DMS53 treated with DMSO at 0.1 percent for 48 hours (cell line): ENCODE data around the gene TLE3.
"Not testable (repeated sequence)": the region's sequence is repeated elsewhere in the genome, so short reads cannot be mapped to it uniquely, and the experiment has no call there.

Source experiments
- DNase-seq: peaks from one replicate; lab custom pipeline; 2025; ENCODE audit not compliant: unreplicated experiment; lab: John Stamatoyannopoulos, UW

TLE3 gene

DNA sequence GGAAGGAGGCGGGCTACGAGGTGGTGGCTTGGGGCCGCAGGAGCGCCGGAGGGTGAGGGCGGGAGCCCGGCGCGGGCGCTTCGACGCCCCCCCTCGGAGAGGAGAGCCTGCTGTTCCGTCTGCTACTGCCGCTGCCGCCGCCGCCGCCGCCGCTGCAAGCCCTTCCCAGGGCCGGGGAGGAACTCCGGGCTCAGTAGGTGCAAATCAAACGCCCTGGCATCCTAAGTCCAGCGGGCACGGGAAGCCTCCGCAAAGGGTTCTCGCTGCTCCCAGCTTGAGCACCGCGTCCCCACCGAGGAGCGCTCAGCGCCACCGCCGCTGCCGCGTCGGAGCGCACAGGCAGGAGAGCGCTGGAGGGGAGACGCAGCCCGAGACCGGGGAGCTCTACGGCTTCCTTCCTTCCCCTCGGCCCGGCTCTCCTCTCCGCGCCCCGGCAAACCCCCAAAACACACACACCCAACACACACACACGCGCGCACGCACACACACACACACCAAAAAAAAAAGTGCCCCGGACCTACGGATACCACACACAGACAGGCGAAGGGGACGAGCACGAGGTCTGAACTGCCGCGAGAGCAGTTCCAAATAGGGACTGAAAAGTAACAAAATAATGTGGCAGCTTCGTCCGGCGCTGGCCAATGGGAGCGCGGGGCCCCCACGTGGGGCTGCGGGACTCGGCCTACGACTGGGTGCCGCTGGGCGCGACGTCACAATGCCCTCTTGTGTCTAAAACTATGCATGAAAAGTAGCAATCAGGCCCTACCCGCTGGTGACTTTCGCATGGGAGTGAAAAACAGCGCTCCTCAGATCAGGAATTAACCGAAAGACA is at the start of gene TLE3:
TSS of gene TLE3 (minus strand) at position 597 of the 832 bp plus-strand sequence. CDS start 1,119 bp downstream, outside the sequence.
- DNase-seq: peak; percentile 93

DNA sequence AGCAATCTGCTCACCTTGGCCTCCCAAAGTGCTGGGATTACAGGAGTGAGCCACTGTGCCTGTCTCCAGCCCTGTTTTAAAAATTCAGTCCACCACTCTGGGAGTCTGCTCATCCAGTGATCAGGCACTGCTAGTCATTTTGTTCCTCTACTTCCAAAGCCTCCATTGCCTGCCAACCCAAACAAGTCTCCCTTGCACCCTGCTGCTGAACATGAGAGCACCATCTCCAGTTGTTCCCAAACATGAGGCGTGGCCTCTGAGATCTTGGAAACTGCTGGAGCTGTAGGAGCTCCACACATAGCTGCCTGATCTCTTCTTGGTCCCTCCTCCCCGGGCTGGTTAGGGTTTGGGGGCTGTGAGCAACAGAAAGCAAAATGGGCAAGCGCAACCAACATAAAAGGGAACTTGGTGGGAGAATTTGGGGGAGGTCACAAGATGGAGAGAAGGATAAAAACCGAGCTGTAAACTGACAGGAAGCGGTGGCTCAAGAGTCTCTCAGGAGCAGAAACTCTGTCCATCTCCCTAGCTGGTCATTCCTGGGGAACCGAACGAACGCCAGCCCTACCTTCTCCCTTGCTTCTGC is 49.6 kb upstream of the TLE3 start:
- no peak for DNase-seq

DNA sequence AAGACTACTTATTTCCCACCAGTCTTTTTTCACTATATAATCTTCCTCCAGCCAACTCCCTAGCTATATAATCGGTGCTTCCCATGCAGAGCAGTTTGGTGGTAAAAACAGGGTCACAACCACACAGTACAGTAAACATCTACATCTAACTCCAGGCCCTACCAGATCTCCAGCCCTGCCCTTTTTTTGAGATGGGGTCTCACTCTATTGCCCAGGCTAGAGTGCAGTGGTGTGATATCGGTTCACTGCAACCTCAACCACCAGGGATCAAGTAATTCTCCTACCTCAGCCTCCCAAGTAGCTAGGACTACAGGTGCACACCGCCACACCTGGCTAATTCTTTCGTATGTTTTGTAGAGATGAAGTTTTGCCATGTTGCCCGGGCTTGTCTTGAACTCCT is 49.1 kb upstream of the TLE3 start:
- DNase-seq: no peak

DNA sequence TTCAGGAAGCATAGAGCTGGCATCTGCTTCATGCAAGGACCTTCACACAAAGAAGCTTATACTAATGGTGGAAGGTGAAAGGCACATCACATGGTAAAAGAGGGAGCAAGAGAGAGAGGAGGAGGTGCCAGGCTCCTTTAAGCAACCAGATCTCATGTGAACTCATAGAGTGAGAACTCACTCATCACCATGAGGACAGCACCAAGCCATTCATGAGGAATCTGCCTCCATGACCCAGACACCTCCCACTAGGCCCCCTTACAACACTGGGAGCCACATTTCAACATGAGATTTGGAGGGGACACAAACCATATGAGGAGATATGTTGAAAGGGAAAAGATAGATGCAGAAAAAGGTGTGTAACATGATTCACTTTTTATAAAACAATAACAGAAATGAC is 48.4 kb upstream of the TLE3 start:
- DNase-seq: no peak

DNA sequence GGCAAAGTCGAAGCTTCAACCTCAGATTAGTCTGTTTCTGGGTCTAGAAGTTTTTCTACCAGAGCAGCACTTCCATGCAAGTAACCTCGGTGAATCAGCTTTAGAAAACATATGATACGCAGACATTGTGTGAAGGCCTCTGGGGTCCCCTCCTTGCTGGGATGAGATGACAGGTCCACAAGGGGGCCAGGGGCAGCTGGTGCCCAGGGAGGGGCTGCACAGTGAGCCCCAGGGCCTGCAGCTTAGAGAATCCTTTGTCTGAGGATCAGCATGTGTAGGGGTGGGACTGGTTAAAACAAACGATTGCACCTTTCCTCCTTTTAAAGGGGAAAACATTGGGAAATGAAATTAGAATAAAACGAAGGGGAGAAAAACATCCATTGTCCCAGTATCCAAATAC is 47.5 kb upstream of the TLE3 start:
- DNase-seq: no peak

DNA sequence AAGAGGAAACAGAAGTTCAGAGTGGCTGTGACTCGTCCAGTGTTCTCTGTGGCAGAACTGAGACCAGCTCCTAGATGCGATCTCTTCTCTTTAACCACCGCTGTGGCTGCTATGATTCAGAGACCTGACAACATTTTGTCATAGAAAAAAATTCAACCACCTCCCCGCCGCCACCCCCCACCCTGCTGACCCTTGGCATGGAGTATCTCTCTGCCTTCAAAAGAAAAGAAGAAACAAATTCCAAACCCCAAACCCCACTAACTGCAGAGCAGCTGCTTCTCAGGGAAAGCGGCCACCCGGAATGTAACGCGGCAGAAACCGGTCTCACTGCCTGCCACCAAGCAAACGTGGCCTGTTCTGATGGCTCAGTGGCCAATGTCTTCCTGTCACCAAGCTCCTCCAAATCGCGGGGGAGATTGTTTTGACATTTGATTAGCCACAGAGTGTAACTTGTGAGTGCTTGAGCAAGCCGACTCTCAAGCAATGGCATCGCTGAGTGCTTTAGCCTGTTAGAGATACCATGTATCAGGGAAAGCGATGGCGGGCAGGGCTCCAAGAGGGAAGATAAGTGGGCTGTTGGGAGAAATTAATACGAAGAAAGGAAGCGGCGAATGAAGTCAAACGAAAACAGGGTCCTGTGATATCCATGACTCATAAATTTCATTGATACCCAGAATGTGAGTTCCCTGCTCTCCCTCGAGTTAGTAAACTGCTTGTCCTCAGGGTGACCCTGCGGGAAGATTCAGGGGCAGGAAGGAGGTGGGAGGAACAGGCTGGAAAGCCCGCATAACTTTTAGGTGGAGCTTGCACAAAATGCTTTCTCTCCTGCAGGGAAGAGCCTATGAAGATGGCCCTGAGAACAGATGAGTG is 44.8 kb upstream of the TLE3 start:
- DNase-seq: no peak

DNA sequence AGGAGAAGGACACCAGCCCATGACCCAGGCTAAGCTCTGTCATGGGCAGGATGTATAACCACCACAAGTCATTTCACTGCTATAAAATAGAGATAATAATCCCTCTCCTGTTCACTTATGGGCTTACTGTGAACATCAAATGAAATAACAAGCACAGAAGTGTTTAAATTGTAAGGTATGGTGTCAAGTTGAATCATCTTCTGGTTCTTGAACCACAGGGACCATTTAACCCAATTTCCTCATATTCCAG is 44.3 kb upstream of the TLE3 start:
- DNase-seq: peak; percentile 25

DNA sequence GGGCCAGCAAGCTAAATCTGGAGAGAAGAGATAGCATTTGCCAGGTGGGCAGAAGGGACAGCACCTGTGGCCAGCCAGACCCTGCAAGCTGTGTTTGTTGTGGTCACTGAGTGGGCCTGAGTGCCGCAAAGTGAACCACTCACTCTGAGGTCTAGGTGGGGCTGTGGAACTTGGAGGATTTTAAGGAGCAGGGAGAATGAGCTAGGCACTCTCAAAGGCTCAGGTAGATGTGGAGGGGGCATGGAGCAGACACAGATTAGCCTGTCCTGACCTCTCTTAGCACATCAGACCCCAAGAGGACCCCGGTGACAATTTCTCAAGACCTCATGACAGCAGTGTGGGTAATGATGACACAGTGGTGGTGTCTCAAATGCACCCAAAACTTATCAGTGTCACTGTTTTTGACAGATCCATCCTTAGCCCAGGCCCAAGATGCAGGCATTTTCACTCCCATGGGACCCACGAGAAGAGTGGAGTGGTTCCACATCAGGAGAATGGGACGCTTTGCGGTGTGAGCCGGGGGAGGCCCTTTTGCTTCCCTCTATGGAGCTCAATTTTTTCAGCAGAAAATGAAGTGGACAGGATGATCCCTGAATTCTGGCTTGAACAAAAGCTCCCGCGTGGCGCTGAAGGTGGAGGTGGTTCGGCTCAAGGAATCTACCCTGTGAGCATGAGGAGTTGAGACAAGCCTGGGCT is 43.8 kb upstream of the TLE3 start:
- no peak for DNase-seq

DNA sequence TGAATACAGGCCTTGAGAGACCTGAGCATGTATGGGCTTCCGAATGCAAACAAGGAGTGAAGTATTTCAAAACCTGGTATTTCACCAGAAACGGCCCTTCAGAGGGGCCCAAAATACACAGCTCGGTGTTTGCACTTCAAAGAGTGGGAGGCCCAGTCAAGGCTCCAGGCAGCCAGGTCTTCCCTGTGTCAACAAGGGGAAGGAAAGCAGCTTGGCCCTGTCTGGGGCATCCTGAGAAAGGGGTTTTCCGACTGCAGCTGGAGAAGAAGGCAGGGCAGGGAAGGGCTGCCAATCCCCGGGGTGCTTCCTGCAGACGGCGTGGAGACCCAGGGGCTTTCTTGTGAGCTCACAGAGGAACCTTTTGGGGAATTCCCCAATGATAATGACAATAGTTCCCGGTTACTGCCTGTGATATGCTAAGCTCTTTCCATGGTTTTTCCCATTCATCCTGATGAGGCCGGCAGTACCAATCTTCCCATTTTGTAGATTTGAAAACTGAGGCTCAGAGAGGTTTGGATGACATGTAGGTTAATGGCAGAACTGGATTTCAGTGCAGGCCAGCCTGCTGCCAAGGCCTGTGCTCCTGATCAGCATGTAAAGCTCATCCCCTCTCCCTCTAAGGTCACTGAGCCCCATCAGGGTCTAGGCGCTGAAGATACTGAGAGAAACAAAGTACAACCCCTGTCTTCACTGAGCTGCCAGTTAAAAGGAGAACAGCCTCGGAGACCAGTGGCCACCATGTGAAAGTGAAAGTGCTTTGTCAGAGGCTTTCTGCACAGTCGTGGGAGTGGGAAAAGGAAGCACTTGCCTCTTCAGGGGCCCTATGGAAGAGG is 43.0 kb upstream of the TLE3 start:
- peak; percentile 94 for DNase-seq

DNA sequence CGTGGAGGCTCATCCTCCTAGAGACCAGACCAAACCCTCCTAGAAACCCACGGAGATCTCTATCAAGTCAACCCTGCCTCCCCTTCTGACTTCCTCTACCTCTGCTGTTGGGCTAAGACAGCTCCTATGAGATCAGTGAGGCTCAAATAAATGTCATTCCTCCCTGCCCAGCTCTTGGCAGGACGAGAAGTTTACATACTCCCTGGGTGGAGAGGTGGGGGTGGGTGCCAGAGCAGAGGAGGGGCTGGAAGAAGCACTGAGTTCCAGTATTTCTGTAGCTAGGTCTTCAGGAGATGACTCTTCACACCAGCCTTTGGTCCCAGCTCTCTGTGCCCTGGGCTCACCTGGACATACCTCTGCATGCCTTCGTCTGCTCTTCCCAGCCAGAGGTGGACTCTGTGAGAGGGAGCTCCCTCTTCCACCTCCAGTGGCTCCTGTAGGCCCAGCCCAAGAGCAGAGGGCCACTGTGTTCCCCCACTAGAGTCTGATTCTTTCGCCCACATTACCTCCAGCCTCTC is 42.4 kb upstream of the TLE3 start:
- no peak for DNase-seq

DNA sequence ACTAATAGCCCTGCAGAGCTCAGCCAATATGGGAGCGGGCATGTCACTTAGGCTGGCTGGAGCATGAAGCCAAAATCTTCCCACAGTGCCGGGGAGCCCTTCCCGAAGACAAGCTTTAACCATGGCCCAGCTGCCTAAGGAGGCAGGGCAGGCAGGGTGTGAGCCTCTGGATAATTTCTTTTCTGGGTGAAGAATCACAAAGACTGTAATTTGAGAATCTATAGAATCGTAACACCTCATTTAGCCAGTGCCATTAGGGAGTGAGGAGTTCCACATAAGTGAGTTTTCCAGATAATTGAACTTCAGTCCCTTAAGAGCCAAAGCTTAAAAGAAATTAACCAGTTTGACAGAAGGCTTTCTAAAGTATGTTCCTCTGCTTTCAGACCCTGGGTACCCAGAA is 40.2 kb upstream of the TLE3 start:
- no peak for DNase-seq

DNA sequence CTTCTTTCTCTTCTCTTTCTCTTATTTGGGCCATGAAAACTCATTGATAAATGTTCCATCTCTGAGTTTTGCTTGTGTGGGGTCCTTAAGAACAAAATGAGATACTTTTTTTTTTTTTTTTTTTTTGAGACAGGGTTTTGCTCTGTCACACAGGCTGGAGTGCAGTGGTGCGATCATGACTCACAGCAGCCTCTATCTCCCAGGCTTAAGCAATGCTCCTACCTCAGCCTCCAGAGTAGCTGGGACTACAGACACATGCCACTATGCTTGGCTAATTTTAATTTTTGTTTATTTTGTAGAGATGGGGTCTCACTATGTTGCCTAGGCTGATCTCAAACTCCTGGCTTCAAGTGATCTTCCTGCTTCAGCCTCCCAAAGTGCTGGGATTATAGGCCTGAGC is 39.3 kb upstream of the TLE3 start:
- DNase-seq: not testable (repeated sequence)

DNA sequence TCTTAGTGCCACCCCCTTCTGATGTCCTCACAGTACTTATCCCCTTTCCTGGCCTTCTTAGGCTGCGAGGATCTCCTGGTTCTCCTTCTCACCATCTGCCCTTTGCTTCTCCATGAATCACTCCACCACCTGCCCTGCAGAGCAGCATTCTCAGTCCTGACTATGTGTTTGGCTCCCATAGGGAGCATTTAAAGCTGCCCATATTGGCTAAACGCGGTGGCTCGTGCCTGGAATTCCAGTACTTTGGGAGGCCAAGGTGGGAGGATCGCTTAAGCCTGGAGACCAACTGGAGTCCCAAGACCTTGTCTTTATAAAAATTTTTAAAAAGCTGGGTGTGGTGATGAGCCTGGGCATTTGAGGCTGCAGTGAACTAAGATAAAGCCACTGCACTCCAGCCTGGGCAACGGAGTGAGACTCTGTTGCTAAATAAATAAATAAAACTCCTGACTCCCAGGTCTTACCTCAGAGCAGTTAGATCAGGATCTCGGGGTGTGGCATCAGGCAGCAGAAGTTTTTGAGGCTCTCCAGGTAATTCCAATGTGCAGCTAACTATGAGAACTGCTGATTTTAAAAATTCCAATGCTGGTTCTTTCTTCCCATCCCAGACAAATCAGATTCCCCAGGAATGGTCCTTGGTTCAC is 36.2 kb upstream of the TLE3 start:
- DNase-seq: no peak

DNA sequence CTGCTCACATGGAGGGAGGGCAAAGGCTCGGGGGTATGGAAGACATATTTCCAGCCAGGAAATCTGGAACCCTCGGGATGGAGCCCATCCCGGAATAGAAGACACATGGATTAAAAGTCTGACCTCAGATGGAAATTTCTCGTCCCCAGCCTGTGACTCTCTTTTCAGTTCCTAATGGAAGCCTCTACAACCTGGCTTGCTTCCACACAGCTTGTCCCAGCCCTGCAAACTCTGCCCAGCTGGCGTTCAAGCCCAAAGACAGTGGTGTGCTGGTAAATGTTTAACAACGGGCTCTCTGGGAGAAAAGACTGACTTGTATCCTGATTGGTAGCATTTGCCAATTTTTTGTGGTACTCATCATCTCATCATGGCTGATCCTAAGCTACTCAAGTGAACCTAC is 35.6 kb upstream of the TLE3 start:
- no peak for DNase-seq

DNA sequence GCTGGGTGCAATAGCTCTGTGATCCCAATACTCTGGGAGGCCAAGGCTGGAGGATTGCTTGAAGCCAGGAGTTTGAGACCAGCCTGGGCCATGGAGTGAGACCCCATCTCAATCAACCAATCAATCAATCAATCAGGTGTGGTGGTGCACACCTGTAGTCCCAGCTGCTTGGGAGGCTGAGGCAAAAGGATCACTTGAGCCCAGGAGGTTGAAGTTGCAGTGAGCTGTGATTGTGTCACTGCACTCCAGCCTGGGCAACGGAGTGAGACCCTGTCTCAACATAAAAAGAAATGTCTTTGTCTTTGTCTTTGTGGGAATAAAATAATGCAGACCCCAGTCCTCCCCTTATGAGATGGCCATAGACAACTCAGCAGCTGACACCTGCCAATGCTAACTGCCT is 34.9 kb upstream of the TLE3 start:
- DNase-seq: no peak

DNA sequence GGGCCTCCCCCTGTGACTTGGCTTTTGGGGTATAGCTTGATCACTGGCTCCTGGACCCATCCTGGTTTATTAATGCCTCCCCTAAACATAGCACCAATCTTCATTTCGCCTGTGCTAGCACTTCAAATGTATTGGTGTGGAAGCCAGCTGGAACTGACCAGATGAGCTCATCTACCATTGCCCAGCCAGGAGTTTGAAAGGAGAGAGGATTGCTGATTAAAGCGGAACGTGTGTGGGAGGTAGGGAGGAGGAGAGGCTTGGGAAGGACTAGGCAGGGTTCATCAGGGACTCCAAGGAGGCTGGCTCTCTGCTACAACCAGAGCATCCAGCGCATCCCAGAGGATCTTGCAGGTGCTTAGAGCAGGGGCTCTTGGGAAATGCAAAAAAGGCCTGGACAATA is 34.4 kb upstream of the TLE3 start:
- no peak for DNase-seq

DNA sequence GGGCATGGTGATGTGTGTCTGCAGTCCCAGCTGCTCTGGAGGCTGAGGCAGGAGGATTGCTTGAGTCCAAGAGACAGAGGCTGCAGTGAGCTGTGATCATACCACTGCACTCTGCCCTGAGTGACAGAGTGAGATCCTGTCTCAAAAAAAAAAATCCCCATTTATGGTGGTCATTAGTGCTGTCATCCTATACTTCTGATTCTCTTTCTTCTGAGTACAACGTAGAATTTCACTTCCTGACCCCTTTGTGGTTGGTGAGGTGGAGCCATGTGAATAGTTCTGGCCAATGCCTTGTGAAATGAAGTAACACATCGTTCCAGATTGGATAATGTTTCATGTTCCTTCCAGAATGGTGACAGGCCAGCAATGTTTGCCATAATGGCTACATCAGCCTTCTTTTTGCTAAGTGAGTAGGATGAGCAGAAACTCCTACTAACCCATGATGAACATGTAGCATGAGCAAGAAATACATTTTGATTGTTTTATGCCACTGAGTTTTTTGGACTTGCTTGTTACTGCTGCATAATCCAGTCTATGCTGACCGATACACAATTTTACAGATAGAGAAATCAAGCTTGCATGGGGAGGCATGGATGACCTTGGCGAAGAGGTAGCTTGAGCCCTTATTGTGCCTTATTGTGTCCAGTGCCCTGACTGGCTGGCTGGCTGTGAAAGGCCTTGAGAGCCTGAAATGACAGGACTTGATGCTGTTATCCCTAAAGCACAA is 30.9 kb upstream of the TLE3 start:
- no peak for DNase-seq

DNA sequence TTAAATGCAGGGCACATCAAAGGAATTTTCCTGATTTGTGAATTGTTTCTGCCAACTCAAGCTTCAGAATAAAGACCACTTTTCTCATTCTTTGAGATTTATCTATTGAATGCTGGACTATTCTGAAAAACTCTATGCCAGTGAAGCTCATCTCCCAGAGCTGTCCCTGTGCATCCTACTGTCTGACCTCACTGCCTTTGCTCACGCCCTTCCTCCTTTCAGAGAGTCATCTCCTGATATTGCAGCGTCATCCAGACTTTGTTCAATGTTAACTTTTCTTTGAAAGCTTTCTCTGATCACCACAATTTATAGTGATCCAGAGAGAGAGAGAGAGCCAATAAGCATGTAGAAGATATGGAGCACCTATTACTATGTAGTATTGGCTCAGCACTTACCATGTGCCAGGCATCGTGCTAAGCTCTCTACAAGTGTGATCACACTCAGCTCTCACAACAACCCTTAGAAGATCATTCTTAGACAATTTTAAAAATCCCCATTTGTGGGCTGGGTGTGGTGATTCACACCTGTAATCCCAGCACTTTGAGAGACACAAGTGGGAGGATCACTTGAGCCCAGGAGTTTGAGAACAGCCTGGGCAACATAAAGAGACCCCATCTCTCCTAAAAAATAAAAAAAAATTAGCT is 30.2 kb upstream of the TLE3 start:
- no peak for DNase-seq

DNA sequence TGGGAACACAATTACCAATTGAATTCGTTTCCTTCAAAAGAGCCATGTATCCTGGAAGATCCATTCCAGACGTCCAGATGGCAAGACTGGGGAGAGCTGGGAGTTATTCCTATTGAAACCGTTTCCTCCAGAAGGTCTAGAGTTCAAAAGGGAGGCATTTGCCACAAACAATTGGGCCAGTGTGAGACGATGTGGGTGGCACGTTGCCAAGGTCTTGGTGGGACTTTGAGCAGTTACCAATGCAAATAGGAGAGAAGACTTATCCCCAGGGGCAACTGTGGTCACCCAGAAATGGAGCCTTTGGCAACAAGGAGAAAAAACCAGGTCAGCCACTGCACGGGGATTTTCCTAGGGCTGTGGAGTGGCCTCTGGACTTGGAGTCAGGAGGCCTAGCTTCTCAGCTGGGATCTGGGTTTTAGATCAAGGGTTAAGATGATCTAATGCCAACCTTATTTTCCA is 29.6 kb upstream of the TLE3 start:
- DNase-seq: no peak
